Upper lobe of left lung (tissue), 6 donors: ENCODE results near the gene ATP5MC3. TPM values are rescaled to one million over a fixed set of nuclear protein-coding genes. Genes with fewer than 3 reads are reported as not detected.

Experiments
- ATAC-seq, 2 donors: fragments of 200-7000 bp; cut with Tn5 transposase; one replicate each; pipeline ENCODE4 v1.9.1; 2022; ENCODE audit warnings: mild to moderate bottlenecking in 2 of 2, moderate library complexity in 2 of 2; ENCODE audit not compliant: low FRiP score in 2 of 2
- DNase-seq, 2 donors: peaks; one replicate each; pipeline ENCODE4 v3.0.0-alpha.2; 2019 to 2020
- H3K27ac ChIP-seq, 4 donors: fragments of 200-600 bp; sonication (generic); one replicate each; pipeline ENCODE4 v1.5.1; 2016 to 2019
- H3K27me3 ChIP-seq, 4 donors: fragments of 200-600 bp; sonication (generic); one replicate each; pipeline ENCODE4 v1.5.1; 2017 to 2019
- H3K36me3 ChIP-seq, 4 donors: fragments of 200-600 bp; sonication (generic); one replicate each; pipeline ENCODE4 v1.5.1; 2016 to 2019
- H3K4me1 ChIP-seq, 4 donors: fragments of 200-600 bp; sonication (generic); one replicate each; pipeline ENCODE4 v1.5.1; 2018 to 2019
- H3K4me3 ChIP-seq, 4 donors: fragments of 200-600 bp; sonication (generic); one replicate each; pipeline ENCODE4 v1.5.1; 2017 to 2019; ENCODE audit warnings: mild to moderate bottlenecking in 2 of 4, moderate library complexity in 1 of 4
- H3K9me3 ChIP-seq, 4 donors: fragments of 200-600 bp; sonication (generic); one replicate each; pipeline ENCODE4 v1.5.1; 2018 to 2019
- CTCF ChIP-seq, 6 experiments: fragments of 450-650 bp in 4 of 6; fragments of 200-600 bp in 2 of 6; sonication (generic) in 2 of 6; IDR thresholded peaks; one replicate each; pipeline ENCODE4 v1.5.1; 2016 to 2019; ENCODE audit warnings: antibody characterized with exemption in 6 of 6
- EP300 ChIP-seq, 4 donors: sonication (generic); formaldehyde crosslinking; IDR thresholded peaks; one replicate each; pipeline ENCODE4 v1.5.1; 2017; ENCODE audit warnings: antibody characterized with exemption in 4 of 4, control low read depth in 2 of 4
- POLR2A ChIP-seq, 4 donors: fragments of 450-650 bp; IDR thresholded peaks; one replicate each; pipeline ENCODE4 v1.5.1; 2016 to 2017; ENCODE audit warnings: antibody characterized with exemption in 4 of 4, mild to moderate bottlenecking in 2 of 4
- POLR2AphosphoS5 ChIP-seq, 2 donors: sonication (generic); formaldehyde crosslinking; IDR thresholded peaks; one replicate each; pipeline ENCODE4 v1.5.1; 2017; ENCODE audit warnings: antibody characterized with exemption in 2 of 2
- WGBS, 2 donors: methylation state at CpG; one replicate each; pipeline ENCODE4 v1.1.5; 2017 to 2018; 5-methylcytosine and 5-hydroxymethylcytosine counted together
- total RNA-seq, 6 donors: library from RNA; depleted of rRNA in 4 of 6; stranded (reverse); fragments of >200 nt in 4 of 6; gene quantifications; one replicate each; pipeline versions ENCODE4 v1.1.0 to v1.2.1, GENCODE V29; 2016 to 2021
- donor health status: DM: no; HTN: no; CAD: no; lungs with moderate emphysema.
- donor health status: DM: no; HTN: yes; CAD: no; lungs with severe emphysema.

The ATP5MC3 gene
- total RNA-seq, 6 donors from 2014 or later: 14.8 to 164 (median 107) TPM

- 35 to 37% methylated on average over 12 of the region's 12 CpGs for WGBS, 2 donors
- DNase-seq: peak in 1 of 2 donors; percentile 31
Observed at GRCh38 chr2:175203621-175204496, 22.3 kb upstream of the ATP5MC3 start.

GRCh38 chr2:175195012-175195411 is 13.5 kb upstream of the ATP5MC3 start:
- no peaks in the 10 kb centered on the region for H3K27me3 ChIP-seq
- H3K36me3 ChIP-seq: no peaks in the 10 kb centered on the region
- H3K9me3 ChIP-seq: peaks cover 0 to 3% (median 0%) of the 10 kb centered on the region in 4 donors
- H3K4me3 ChIP-seq: no peak overlapping the region
- H3K4me1 ChIP-seq: no peaks in the 10 kb centered on the region
- H3K27ac ChIP-seq: no peak overlapping the region
- no peak for ATAC-seq
- TF ChIP-seq EP300 (IDR thresholded peaks at IDR 0.05): no peak
- no peak for DNase-seq

More at GRCh38 chr2:175203621-175204496, 22.3 kb upstream of the ATP5MC3 start:
- no peak overlapping the region for H3K4me3 ChIP-seq
- no peaks in the 10 kb centered on the region for H3K4me1 ChIP-seq
- H3K36me3 ChIP-seq: no peaks in the 10 kb centered on the region
- peak in 1 of 2 donors; percentile 58 for ATAC-seq
- no peak overlapping the region for H3K27ac ChIP-seq
- no peaks in the 10 kb centered on the region for H3K27me3 ChIP-seq
- H3K9me3 ChIP-seq: no peaks in the 10 kb centered on the region
- peak in 3 of 6 experiments; percentile 13 to 25 (median 15) for TF ChIP-seq CTCF (IDR thresholded peaks at IDR 0.05)
- no peak for TF ChIP-seq POLR2A (IDR thresholded peaks at IDR 0.05)

- no peaks in the 10 kb centered on the region for H3K27me3 ChIP-seq
- H3K9me3 ChIP-seq: peaks cover 0 to 3% (median 0%) of the 10 kb centered on the region in 4 donors
- no peaks in the 10 kb centered on the region for H3K4me1 ChIP-seq
- TF ChIP-seq EP300 (IDR thresholded peaks at IDR 0.05): no peak
- no peak for TF ChIP-seq POLR2A (IDR thresholded peaks at IDR 0.05)
- 27 to 63% methylated on average over 1 of the region's 1 CpG for WGBS, 2 donors
- H3K4me3 ChIP-seq: no peak overlapping the region
- DNase-seq (no peak), ATAC-seq (no peak)
- no peaks in the 10 kb centered on the region for H3K36me3 ChIP-seq
- H3K27ac ChIP-seq: no peak overlapping the region
Observed at GRCh38 chr2:175188761-175189160, 7.3 kb upstream of the ATP5MC3 start.

- no peak for DNase-seq
- TF ChIP-seq EP300 (IDR thresholded peaks at IDR 0.05) (no peak), CTCF (IDR thresholded peaks at IDR 0.05) (peak in 1 of 6 experiments; percentile 9)
- Histone ChIP-seq H3K27ac (no peak overlapping the region), H3K4me1 (no peaks in the 10 kb centered on the region), H3K4me3 (no peak overlapping the region), H3K9me3 (peaks cover 0 to 3% (median 0%) of the 10 kb centered on the region in 4 donors), H3K36me3 (no peaks in the 10 kb centered on the region), H3K27me3 (no peaks in the 10 kb centered on the region)
- WGBS, 2 donors: 79 to 100% methylated on average over 1 of the region's 1 CpG
- no peak for ATAC-seq
Observed at GRCh38 chr2:175187378-175187777, 5.9 kb upstream of the ATP5MC3 start.

- H3K4me3 ChIP-seq: no peak overlapping the region
- no peak overlapping the region for H3K27ac ChIP-seq
- peaks cover 9 to 13% (median 10%) of the 10 kb centered on the region in 4 donors for H3K36me3 ChIP-seq
- TF ChIP-seq POLR2A (IDR thresholded peaks at IDR 0.05): no peak
- no peak for TF ChIP-seq POLR2AphosphoS5 (IDR thresholded peaks at IDR 0.05)
- no peak for TF ChIP-seq CTCF (IDR thresholded peaks at IDR 0.05)
- TF ChIP-seq EP300 (IDR thresholded peaks at IDR 0.05): no peak
- H3K9me3 ChIP-seq: no peaks in the 10 kb centered on the region
- ATAC-seq (no peak), DNase-seq (no peak)
- H3K27me3 ChIP-seq: no peaks in the 10 kb centered on the region
- 90 to 91% methylated on average over 2 of the region's 2 CpGs for whole genome bisulfite sequencing, 2 donors
- H3K4me1 ChIP-seq: peaks cover 8 to 15% (median 10%) of the 10 kb centered on the region in 4 donors
Observed at GRCh38 chr2:175183674-175184073, 2.2 kb upstream of the ATP5MC3 start.
